Fibroblast of skin of right quadriceps (primary cell): ENCODE data around the gene CALB2.
"Not testable (repeated sequence)": the region's sequence is repeated elsewhere in the genome, so short reads cannot be mapped to it uniquely, and the experiment has no call there.

Experiments used
- DNase-seq: peaks from one replicate; pipeline ENCODE4 v3.0.0-alpha.2; 2013

Gene CALB2

DNA sequence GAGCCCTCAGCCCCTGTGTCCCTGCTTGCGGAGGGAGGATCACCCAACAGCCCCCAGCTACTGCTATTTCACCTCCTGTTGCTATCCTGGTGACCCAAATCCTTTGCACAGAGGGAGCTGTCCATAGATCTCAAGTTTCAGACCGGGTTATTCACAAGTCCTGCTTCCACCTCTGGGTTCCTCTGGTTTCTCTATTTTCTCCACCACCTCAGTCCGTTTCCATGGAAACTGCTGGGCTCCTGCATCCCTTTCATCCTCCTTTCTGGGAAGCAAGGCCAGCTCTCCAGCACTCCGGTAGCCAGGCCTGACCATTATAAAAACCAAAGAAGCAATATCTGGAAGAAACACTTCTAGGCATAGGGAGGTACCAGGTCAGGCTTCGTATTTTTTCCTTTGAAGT lies 4.8 kb upstream of the CALB2 start:
- DNase-seq = no peak

DNA sequence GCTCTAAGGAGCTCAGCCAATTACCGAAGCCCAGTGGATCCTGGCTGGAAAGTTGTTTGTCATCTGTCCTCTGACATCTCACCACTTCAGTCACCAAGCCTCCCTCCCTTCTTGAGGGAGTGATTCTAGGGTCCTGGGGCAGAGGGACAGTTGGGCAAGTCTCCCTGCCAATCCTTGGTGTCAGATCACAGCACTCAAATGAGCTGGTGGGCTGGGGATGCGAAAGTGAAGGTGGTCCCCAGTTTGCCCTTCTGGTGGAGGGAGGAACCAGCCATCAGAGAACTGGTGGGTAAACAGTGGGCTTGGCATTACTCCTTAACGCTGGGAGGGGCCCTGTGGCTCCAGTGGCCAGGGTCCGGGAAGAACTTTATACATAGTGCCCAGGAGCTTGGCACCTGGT lies 4.4 kb upstream of the CALB2 start:
- no peak for DNase-seq

DNA sequence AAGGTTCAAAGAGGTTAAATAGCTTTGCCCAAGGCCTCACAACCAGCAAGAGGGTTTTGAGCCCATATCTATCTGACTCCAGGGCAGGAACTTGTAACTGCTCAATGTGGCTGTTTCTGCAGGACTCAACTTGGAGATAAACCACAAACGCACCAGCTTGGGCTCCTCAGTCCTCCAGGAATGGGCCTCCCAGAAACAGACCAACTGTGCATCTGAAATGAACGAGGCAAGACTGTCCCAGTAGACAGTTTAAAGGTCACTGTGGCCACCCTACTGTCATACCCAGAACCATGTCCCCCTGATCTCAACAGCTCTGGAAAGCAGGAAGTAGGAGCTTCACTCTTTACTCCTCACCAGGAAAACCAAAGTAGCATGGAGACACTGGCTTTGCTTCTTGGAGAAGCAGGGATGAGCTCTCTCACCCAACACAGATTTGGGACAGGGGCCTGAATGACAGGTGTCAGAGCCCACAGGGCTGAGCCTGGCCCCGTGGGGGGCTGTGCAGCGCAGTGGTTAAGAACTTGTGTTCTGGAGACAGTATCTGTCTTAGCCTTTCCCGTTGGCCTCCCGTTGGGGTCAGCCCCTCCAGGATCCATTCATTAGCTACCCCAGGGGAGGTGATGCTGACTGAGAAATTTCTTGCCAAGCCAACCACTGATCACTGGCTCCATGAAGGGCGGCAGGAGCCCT lies 2.3 kb upstream of the CALB2 start:
- DNase-seq = no peak

DNA sequence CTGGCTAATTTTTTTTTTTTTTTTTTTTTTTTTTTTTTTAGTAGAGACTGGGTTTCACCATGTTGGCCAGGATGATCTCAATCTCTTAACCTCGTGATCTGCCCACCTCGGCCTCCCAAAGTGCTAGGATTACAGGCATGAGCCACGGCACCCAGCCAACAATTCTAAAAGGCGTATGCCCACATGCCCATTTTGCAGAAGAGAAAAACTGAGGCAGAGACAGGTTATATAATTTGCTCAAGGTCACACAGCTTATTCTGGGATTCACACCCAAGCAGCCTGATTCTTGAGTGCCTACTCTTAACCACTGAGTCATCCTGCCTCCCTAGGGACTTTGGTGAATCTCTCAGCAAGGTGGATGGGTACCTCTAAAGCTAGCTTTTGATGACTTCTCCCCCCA lies 1.6 kb upstream of the CALB2 start:
- not testable (repeated sequence) for DNase-seq

DNA sequence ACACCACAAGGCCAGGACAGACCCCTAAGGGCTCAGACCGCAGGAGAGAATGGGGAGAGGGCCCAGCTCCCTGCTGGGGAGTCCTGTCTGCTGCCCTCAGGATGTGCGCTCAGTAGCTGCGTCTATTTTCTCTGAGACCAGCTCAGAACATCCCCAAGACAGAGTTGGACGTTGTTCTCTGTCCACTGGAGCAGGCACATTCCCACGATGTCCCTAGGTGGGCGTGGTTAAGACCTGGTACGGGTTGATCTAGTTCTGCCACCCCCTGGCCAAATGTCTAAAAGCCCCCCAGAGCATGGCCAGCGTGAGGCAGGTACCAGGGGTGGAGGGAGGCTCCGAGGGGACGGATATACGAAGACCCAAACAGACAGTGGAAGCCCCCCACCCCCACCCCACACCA lies 842 bp upstream of the CALB2 start:
- DNase-seq = no peak

DNA sequence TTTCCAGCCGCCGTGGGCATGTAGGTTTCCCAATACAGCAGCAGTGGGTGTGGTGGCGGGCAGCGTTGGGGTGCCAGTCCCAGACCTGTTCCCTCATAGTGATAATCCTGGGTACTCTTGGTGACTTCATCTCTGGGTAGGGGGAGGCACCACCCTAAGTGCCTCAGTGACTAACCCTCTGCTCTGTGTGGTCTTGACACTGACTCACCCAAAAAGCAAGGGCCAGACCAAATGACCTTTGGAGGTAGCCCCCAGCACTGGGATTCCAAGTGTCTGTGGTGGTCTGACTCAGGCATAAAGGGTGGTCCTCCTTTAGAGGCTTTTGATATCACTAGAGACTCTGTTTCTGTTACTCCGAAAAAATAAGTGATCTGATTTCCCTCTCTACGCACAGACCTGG lies 908 bp downstream of the CALB2 start:
- no peak for DNase-seq

DNA sequence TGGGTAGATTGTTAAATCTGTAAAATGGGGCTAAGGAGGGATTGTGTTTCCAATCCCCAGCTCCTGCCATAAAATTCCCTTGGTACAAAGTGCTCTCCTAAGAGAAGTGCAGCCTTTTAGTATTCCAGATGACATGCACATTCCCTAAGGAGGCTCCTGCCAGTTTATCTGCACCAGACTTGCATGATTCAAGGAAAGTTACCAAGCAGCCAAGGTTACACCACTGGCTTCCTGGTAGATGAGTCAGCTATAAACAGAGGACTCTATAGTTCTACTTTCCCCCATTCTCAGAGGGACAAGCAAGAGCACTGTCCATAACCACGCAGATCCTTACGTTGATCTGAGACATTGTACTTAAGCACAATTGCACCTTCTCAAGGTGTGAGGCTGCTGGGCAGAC lies 1.9 kb downstream of the CALB2 start:
- peak; percentile 89 for DNase-seq

DNA sequence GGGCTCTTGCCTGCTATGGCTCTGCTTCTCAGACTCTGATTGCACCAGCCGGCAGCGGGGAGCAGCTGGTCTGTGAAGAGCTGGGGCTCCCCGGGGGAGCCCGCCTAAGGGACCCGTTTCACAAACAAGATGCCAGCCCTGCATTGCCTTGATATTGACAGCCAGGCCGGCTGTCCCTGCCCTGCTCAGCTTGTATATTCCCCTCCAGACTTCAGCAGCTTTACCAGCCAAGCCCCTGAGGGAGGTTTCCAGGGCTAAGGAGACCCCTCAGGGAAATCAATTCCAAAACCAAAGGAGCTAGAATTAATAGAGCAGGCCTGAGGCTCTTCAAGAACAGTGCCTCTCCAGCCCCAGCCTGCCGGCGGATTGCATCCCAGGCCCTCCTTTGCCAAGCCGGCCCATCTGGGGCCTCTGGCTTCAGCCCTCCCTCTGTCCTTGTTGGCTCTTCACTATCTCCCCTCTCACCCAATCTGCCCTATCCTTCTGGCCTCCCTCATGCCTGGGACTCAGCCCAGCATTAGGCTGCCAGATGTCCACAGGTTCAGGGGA lies 5.7 kb downstream of the CALB2 start:
- DNase-seq = no peak

DNA sequence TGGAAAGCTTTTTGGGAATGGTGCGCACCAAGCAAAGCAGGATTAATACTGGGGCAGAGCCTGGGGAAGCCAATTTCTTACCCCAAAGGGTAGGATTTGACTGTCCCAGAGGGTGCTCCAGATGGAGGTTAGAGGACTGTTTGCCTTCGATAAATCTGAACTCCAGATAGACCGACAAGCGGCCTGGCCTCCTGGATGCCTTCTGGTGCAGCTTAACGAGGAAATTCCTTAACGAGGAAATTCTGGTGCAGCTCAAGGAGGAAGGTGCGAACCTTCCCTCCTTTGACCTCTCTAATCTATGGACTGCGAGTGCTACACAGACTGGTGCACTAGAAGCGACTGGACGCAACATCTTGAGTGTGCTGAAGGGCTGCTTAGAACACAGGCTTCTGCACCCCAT lies 6.5 kb downstream of the CALB2 start:
- no peak for DNase-seq

DNA sequence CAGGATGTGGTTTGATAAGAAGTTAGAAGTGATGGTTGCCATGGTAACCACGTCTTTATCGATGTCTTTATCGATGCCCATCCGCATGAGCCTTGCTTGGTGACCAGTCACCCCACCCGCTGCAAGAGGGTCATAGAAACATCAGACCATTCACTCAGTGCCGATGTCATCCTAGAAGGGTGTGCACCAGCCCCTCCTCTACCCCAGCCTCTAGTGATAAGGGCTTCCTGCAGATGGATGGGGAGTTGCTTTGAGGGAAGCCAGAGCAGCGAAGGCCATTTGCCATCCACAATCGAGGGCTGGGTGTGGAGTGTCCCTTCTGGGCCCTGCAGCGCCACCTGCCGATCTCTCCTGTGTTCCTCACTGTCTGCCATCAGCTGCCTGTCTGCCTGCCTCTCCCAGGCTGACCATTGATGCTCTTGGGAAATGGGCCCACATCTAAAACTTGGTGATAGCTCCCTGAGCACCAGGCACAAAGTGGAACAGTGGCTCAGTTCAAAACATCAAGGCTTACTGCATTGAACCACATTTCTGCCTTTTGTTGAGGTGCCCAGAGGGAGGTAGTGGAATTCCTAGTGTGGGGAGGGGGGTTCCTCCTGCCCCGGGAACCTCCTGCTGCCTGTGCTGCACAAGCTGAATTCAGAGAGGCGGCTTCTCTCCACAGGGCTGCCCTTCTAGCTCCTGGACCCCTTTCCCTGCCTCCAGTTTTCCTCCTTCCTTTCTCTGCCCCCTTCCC lies 8.9 kb downstream of the CALB2 start:
- peak; percentile 13 for DNase-seq

DNA sequence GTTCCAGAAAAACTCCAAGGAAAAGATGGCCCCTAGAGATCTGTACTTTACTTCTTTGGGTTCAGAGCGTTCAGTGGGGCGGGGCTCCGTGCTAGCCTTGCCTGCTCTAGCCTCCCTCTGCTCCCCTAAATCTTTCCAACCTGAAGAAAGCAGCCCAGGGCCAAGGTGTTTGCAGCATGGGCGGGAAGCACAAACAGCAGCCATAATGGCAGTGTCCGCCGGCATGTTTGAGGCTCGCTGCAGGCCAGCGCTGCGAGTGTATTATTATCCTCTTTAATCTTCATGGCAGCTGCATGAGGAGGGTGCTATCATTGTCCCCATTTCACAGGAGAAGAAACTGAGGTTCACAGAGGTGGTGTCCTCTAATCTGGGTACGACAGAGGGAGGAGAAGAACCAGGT lies 10.4 kb downstream of the CALB2 start:
- DNase-seq = no peak

DNA sequence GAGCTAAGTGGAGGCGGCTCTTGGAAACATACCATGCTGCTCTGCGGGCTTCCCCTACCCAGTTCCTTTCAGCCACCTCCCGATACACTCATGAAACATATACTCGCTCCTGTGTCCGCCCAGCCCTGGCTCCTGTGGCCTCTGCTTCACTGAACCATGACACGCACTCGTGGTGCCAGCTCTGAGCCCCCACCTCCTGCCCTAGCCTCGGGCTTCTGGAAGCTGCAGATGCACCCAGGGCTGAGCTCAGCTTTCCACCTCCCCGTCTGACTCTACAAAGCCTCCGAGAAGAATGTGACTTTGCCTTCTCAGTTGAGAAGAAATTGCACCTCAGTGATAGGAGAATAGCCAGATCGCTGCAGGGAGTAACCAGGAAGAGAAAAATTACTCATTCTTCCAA lies 11.0 kb downstream of the CALB2 start:
- DNase-seq = no peak

DNA sequence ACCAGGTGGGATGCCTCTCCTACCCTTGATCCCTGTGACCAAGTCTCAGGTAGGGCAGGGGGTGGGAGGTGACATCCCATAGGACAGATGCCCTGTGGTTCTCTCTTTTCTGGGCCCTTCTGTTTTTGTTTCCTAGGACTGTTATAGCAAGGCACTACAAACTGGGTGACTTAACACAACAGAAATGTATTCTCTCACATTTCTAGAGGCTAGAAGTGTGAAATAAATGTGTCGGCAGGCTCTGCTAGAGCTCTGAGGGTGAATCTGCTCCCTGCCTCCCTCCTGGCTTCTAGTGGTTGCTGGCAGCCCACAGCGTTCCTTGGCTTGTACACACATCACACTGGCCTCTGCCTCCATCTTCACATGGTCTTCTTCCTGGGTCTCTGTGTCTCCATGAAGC lies 12.7 kb downstream of the CALB2 start:
- no peak for DNase-seq

DNA sequence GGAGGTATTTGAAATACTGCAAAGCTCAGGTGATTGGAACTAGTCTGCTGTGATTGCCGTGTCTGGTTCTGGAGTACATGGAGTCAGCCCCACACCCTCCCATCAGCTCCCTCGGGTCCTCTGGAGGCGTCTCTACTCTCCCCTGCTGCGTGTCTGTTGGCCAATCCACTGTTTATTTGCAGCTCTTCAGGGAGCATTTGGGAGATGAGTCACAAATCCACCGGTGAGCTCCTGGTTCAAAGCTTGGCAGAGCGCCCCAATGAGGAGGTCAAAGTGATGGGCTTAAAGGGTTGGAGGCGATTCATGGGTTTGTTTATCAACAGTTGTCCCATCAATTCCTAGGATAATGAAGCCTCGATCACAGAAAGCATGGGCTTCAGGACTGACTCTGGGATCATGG lies 14.6 kb downstream of the CALB2 start:
- peak; percentile 39 for DNase-seq

DNA sequence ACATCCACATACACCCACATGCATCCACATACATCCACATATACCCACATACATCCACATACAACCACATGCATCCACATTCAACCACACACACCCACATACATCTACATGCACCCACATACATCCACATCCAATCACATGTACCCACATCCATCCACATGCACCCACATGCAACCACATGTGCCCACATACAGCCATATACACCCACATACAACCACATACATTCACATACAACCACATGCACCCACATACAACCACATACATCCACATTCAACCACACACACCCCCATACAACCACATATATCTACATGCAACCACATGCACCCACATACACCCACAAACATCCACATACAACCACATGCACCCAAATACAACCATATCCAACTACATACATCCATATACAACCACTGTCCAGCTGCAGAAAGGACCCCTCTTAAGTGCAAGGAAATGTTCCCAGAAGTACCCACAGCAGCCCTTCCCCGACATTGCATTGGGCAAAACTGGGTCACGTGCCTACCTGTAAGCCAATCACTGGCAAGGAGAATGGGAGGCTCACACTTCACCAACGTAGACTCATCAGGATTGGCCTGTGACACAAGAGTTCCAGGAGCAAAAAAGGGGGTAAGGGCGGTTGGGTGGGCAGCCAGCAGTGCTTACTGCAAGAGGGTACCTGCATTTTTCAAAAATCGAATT lies 18.1 kb downstream of the CALB2 start:
- no peak for DNase-seq

DNA sequence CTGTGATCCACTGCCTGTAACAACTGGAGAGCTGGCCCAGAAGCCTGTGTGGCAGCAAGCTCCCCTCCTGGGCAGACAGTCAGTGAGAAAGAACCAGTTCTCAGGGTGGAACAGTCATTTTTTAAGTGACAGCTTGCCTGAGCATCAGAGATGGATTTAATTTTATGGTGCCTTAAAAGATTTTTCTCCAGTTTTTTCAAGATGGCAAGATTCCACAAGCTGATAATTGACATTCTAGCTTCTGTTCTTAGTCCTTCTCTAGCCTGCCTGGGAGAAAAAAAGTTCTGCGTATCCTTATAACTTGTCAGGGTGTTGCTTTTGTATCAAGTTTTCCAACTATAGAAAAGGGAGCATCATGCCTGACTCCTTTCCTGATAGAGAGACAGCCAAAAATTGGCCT lies 21.2 kb downstream of the CALB2 start:
- no peak for DNase-seq

DNA sequence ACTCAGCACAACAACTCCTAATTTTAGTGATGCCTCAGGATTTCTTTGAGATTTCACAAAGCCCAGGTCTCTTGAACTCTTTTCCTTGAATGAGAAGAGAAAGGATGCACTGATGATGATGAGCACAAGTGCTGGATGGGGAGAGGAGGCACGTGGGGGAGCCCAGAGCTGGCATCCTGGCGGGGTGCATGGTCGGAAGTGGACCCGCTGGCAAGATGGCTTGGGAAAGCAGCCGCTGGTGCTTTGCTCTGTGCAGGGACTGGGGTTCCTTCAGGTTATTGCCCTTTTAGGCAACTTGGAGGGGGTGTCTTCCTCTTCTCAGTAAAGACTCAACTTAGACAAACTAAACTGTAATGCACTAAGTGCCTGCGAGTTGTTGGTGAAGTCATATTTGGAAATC lies 22.3 kb downstream of the CALB2 start:
- DNase-seq = no peak

DNA sequence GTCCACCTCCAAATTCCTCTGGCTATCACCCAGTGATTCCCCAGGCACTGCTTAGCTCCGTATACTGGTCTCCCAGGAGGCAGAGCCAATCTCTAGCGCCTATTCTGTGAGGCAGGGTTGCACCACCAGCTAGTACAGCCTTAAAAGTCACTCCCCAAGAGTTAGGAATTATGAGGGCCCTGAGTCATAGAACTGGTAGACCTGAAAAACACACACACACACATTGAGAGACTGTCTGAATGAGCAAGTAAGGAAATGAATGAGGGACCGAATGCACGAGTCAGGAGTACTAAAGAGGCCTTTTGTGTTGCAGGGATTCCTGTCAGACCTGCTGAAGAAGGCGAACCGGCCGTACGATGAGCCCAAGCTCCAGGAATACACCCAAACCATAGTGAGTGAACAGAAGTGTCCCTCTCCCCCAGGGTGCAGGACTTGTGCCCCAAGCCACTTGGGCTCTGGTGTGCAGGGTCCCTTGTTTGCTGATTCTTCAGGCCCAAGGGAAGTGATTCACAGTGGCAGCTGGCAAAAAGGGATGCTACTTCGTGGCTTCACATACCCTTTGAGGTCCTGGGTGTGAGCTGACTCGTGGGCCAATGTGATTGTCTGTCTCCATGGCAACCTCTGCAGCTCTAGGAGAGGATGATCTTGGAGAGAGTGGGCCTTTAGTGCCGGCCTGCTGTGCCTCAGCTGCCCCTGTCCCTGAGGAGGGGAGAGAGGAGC lies 24.7 kb downstream of the CALB2 start:
- peak; percentile 3 for DNase-seq

DNA sequence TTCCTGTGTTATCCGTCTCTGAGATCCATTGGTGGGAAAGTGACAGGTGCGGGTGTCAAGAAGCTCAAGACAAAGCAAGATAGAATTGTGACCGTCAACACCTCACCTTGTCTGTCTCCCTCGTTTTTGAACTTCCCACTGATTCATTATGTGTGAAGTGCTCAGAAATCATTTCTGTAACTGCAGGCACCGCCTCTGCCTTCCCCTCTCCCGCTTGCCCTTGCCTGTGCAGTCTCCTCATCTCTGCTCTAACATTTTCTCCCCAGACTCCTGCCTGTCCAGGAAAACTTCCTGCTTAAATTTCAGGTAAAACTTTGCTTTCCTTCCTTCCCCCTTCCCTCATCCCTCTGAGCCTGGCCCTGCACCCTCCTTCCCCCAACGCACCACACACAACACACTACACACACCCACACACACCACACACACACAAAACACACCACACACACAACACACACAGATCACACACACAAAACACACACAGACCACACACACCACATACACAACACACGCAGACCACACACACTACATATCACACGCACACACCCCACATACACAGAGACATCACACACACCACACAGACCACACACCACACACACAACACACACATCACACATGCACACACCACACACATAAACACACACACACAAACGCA lies 25.7 kb downstream of the CALB2 start:
- no peak for DNase-seq

DNA sequence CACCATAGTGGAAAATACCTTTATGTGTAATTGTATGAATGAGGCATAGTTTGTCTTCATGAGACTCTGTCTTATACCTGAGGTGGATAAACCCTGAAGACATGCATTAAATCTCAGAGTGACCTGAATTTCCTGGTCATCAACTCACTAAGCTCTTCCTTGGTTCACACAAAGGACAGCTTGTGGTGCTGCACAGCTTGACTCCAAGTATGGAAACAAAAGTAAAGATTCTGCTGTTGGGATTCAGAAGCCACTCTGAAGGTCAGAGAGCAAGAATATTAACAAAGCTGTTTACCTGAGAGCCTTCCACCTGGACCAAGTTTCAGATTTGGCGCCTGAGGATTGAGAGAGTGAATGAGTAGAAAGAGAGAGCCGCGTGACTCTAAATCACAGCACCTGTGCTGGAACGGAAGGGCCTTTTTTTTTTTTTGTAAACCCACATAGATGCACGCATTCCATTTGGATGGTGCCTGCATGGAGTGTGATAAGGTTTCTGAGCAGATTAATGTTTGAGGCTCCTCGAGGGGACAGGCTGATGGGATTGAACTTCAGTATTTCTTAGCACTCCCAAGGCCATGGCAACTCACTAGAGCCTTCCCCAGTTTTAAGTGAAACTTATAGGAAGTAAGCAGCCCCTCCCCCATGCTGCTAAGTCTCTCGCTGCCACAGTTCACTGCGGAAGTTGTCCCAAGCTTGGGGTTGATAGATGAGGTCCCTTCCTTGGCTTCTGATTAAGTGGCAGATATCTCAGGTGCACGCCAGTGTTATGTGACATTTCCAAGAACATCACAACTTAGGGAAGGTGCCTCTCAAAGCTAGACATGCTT lies 28.7 kb downstream of the CALB2 start:
- no peak for DNase-seq

DNA sequence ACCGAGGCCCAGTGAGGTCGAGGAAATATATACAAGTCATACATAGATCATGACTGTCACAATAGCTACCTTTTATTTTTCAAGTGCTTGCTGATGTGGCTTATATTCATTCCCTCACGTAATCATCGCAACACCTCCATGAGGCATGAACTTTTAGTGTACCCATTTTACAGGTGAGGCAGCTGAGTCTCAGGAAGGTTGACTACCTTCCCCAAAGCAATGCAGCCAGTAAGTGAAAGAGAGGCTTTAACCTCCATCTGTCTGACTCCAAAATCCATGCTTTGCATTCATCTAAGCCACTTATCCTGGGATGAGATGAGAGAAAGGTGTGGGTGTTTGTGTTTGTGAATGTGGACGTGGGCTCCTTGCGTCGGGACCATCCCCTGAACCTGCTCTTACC lies 30.8 kb downstream of the CALB2 start:
- no peak for DNase-seq

DNA sequence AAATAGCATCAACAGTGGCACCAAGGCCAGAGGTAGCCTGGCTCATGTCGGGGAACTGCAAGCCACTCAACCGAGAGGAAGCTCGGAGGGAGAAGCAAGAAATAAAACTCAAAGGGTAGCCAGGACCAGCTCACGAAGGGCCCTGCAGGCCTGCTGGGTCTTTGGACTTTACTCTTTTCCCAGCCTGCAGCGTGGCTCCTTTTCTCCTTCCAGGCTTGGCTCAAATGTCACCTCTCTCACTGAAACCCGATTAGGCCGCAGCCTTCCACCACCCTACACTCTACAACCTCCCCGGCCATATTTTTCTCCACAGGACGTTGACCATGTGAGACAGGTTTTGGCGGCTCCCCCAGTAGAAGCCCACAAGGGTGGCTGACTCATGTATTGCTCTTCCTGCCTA lies 38.1 kb downstream of the CALB2 start:
- no peak for DNase-seq
